ENCODE measurements around the gene MARCHF4.

The MARCHF4 gene

GRCh38 chr2:216355711-216356110 lies 16.6 kb downstream of the MARCHF4 start:
- TF ChIP-seq CTCF (conservative IDR thresholded peaks at IDR 0.05): no peak
- no peak overlapping the region for H3K27ac ChIP-seq

- H3K27ac ChIP-seq: no peak overlapping the region
- no peak for TF ChIP-seq CTCF (conservative IDR thresholded peaks at IDR 0.05)
Observed at GRCh38 chr2:216354306-216354705, 18.0 kb downstream of the MARCHF4 start.

DNA sequence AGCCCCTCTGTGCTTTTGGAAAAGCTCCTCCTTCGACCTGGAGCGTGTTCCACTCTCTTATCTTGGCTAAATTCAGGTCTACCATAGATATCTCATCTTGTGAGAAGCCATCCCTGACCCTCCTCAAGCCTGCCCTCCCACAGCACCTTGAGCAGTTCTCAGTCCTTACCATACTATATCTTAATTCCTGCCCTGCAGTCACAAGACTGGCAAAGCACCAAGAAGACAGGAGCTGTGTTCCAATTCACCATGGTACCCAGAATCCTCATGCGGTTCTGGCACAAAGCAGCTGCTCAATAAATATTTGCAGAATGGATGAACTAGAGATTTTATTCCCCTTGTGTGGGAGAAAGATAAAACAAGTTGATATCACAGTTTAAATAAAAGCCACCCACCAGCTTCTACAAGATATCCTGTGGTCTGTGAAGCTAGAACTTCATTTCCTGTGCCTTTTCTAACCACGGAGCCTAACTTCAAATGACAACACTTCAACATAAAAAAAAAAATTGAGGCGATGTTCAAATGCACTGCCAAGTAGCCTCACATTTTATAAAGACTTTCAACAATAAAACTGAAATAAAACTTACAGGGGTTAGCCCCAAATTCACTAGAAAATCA lies 19.5 kb downstream of the MARCHF4 start:
- no peak for TF ChIP-seq CTCF (conservative IDR thresholded peaks at IDR 0.05)
- no peak overlapping the region for H3K27ac ChIP-seq

DNA sequence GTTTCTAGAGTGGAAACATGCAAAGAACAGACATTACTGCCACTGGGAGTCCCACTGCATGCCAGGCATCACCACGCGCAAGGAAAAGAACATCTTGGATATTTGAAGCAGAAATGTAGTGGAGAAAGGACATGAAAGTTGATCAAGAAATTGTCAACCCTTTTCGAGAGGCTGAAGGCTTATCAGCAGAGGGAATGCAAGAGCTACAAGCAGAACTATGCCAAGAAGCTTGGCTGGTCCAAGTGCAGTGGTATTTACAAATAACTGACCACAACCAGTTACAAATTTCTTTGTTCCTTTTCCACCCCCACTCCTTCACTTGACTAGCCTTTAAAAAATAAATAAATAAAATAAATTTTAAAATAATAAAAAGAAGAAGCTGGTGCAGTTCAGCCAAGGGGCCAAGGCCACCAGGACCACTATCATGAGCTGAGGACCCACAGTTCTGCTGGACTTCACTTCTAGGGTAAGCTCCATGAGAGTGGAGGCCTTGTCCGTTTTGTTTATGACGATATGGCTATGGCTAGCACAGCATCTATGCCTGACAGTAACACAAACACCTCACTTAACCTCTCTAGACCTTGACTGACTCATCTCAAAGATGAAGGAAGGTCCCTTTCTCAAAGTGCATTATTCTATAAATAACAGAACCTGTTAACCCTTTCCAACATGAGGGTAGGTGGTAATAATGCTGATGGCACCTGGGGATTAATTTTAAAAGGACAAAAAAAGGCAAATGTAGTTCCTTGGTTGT lies 20.9 kb downstream of the MARCHF4 start:
- TF ChIP-seq CTCF (conservative IDR thresholded peaks at IDR 0.05): no peak
- no peak overlapping the region for H3K27ac ChIP-seq

GRCh38 chr2:216350214-216350791 lies 22.0 kb downstream of the MARCHF4 start:
- no peak for TF ChIP-seq CTCF (conservative IDR thresholded peaks at IDR 0.05)
- no peak overlapping the region for H3K27ac ChIP-seq

GRCh38 chr2:216349366-216349765 lies 22.9 kb downstream of the MARCHF4 start:
- no peak for TF ChIP-seq CTCF (conservative IDR thresholded peaks at IDR 0.05)
- H3K27ac ChIP-seq: no peak overlapping the region

DNA sequence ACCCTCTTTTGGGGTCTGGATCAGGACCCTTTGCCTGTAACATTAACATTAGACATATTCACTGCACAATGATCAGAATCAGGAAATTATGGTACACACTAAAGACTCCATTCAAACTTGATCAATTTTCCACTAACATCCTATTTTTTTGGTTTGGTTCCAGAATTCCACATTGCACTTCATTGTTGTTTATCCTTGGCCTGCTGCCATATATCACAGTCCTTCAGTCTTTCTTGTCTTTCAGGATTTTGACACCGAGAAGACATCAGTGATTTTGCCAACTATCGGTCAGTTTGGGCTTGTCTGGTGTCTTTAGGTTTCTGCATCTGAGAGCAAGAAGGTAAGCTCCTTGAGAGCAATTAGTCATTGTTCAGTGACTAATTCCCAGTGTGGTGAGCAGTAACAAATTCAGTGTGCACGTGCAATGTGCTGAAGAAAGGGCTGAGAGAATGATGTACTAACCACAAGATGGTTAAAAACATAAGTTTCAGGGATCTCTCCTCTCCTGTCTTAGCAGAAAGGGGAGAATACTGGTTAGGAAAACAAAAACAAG lies 23.5 kb downstream of the MARCHF4 start:
- TF ChIP-seq CTCF (conservative IDR thresholded peaks at IDR 0.05): no peak
- H3K27ac ChIP-seq: no peak overlapping the region
